Measurements from ENCODE around the gene SRRM5. TPM values are rescaled to one million over a fixed set of nuclear protein-coding genes. Genes with fewer than 3 reads are reported as not detected.

The SRRM5 gene
- total and polyA plus RNA-seq, 4 donors = 0.07 to 0.09 (median 0.09) TPM

- no peaks in the 10 kb centered on the region for H3K36me3 ChIP-seq (ENCODE audit: control insufficient read depth in 4 of 4, insufficient read depth in 3 of 4, low read depth in 1 of 4, low read length in 3 of 4)
- H3K9ac ChIP-seq (ENCODE audit: low read depth in 1 of 2, low read length in 2 of 2) = no peak overlapping the region
- H3K4me3 ChIP-seq (ENCODE audit: low read depth in 1 of 3, low read length in 3 of 3) = no peak overlapping the region
- H3K27me3 ChIP-seq (ENCODE audit: control insufficient read depth in 4 of 4, insufficient read depth in 4 of 4, low read length in 3 of 4) = no peaks in the 10 kb centered on the region
- no peaks in the 10 kb centered on the region for H3K9me3 ChIP-seq (ENCODE audit: control insufficient read depth in 4 of 4, low read length in 3 of 4)
- TF ChIP-seq RXRA (IDR thresholded peaks at IDR 0.05) (no peak), RAD21 (IDR thresholded peaks at IDR 0.05) (peak in 1 of 2 donors; percentile 19), FOXA1 (IDR thresholded peaks at IDR 0.05) (no peak), NR2F2 (IDR thresholded peaks at IDR 0.05) (no peak), EGR1 (IDR thresholded peaks at IDR 0.05; ENCODE audit: low read depth in 2 of 2) (no peak)
- peaks cover 0 to 6% (median 5%) of the 10 kb centered on the region in 4 donors for H3K4me1 ChIP-seq (ENCODE audit: control insufficient read depth in 4 of 4, insufficient read depth in 4 of 4, low read length in 3 of 4)
- DNase-seq (ENCODE audit: low spot score) = peak; percentile 91
- 31% methylated on average over 30 of the region's 30 CpGs for WGBS
- H3K27ac ChIP-seq (ENCODE audit: low read depth in 1 of 2, low read length in 2 of 2) = no peak overlapping the region
Observed at GRCh38 chr19:43624933-43625332, 13.0 kb downstream of the SRRM5 start.

DNA sequence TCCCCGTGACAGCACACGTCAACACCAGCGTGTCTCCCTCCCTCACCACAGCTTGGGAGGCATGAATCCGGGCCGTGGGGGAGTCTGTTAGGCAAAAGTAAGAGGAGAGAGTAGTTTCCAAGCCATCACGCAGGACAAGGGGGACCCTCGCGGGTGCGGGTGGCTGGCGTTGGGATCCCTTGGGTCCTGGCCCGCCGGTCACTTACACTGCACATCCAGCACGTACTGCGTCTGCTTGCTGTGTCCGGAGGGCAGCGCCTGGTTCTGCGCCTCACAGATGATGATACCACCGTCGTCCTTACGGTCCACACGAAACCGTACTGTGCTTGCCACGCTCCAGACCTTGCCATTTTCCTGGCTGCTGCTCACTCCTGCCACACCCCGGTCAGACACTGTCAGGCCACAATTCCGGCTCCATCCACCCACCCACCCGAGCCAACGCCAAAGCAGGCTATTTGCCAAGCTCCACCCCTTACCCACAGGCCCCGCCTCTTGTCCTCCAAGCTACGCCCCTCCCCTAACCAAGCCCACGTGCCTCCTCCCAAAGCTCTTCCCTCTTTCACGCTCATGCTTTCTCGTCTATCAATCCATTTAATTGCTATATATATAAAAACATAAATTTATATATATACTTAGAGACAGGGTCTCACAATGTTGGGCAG, 14.2 kb downstream of the SRRM5 start:
- no peak overlapping the region for H3K9ac ChIP-seq (ENCODE audit: low read depth in 1 of 2, low read length in 2 of 2)
- H3K27me3 ChIP-seq (ENCODE audit: control insufficient read depth in 4 of 4, insufficient read depth in 4 of 4, low read length in 3 of 4) = no peaks in the 10 kb centered on the region
- H3K4me3 ChIP-seq (ENCODE audit: low read depth in 1 of 3, low read length in 3 of 3) = no peak overlapping the region
- DNase-seq (ENCODE audit: low spot score) = peak; percentile 62
- WGBS = 81% methylated on average over 32 of the region's 32 CpGs
- H3K27ac ChIP-seq (ENCODE audit: low read depth in 1 of 2, low read length in 2 of 2) = no peak overlapping the region
- H3K36me3 ChIP-seq (ENCODE audit: control insufficient read depth in 4 of 4, insufficient read depth in 3 of 4, low read depth in 1 of 4, low read length in 3 of 4) = no peaks in the 10 kb centered on the region
- TF ChIP-seq JUND (IDR thresholded peaks at IDR 0.05) = no peak
- no peak for TF ChIP-seq FOXA1 (IDR thresholded peaks at IDR 0.05)
- TF ChIP-seq TAF1 (conservative IDR thresholded peaks at IDR 0.05) = no peak
- no peak for TF ChIP-seq REST (IDR thresholded peaks at IDR 0.05)
- no peak for TF ChIP-seq RAD21 (IDR thresholded peaks at IDR 0.05)
- no peak for TF ChIP-seq GABPA (IDR thresholded peaks at IDR 0.05 in 1 of 2, conservative IDR thresholded peaks at IDR 0.05 in 1 of 2)
- TF ChIP-seq, protein P1, sequence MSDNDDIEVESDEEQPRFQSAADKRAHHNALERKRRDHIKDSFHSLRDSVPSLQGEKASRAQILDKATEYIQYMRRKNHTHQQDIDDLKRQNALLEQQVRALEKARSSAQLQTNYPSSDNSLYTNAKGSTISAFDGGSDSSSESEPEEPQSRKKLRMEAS (IDR thresholded peaks at IDR 0.05) = no peak
- TF ChIP-seq RXRA (IDR thresholded peaks at IDR 0.05) = no peak
- TF ChIP-seq FOXA2 (IDR thresholded peaks at IDR 0.05) = no peak
- no peak for TF ChIP-seq HNF4G (IDR thresholded peaks at IDR 0.05)
- TF ChIP-seq EGR1 (IDR thresholded peaks at IDR 0.05; ENCODE audit: low read depth in 2 of 2) = no peak
- H3K4me1 ChIP-seq (ENCODE audit: control insufficient read depth in 4 of 4, insufficient read depth in 4 of 4, low read length in 3 of 4) = no peaks in the 10 kb centered on the region
- H3K9me3 ChIP-seq (ENCODE audit: control insufficient read depth in 4 of 4, low read length in 3 of 4) = no peaks in the 10 kb centered on the region

DNA sequence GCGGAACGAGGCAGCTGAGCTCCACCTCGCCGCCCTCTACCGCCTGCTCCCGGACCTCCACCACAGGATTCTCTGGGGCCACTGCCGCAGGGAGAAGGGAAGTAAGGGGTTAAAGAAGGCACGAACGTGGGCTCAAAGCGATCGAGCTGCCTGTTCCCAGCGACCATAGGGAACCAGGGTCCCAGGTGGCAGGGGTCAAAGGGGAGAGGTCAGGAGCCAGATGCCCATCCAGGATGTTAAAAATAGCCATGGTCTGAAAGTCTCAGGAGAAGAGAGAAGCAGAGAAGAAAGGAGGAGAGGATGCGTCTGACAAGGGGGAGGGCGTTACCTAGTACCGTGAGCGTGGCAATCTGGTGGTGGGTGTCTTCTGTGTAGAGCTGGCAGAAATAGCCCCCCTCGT, 14.9 kb downstream of the SRRM5 start:
- H3K27ac ChIP-seq (ENCODE audit: low read depth in 1 of 2, low read length in 2 of 2) = no peak overlapping the region
- H3K9ac ChIP-seq (ENCODE audit: low read depth in 1 of 2, low read length in 2 of 2) = no peak overlapping the region
- no peak overlapping the region for H3K4me3 ChIP-seq (ENCODE audit: low read depth in 1 of 3, low read length in 3 of 3)
- no peaks in the 10 kb centered on the region for H3K9me3 ChIP-seq (ENCODE audit: control insufficient read depth in 4 of 4, low read length in 3 of 4)
- WGBS = 59% methylated on average over 17 of the region's 17 CpGs
- H3K4me1 ChIP-seq (ENCODE audit: control insufficient read depth in 4 of 4, insufficient read depth in 4 of 4, low read length in 3 of 4) = no peaks in the 10 kb centered on the region
- H3K36me3 ChIP-seq (ENCODE audit: control insufficient read depth in 4 of 4, insufficient read depth in 3 of 4, low read depth in 1 of 4, low read length in 3 of 4) = no peaks in the 10 kb centered on the region
- H3K27me3 ChIP-seq (ENCODE audit: control insufficient read depth in 4 of 4, insufficient read depth in 4 of 4, low read length in 3 of 4) = no peaks in the 10 kb centered on the region
- DNase-seq (ENCODE audit: low spot score) = no peak
- TF ChIP-seq HNF4A (conservative IDR thresholded peaks at IDR 0.05) (no peak), NR2F2 (IDR thresholded peaks at IDR 0.05) (no peak), EGR1 (IDR thresholded peaks at IDR 0.05; ENCODE audit: low read depth in 2 of 2) (no peak), HNF4G (IDR thresholded peaks at IDR 0.05) (no peak), GABPA (IDR thresholded peaks at IDR 0.05 in 1 of 2, conservative IDR thresholded peaks at IDR 0.05 in 1 of 2) (no peak), SP1 (IDR thresholded peaks at IDR 0.05) (no peak), TAF1 (conservative IDR thresholded peaks at IDR 0.05) (no peak), YY1 (IDR thresholded peaks at IDR 0.05) (no peak), RXRA (IDR thresholded peaks at IDR 0.05) (no peak), RAD21 (IDR thresholded peaks at IDR 0.05) (no peak), FOXA2 (IDR thresholded peaks at IDR 0.05) (no peak), JUND (IDR thresholded peaks at IDR 0.05) (no peak), REST (IDR thresholded peaks at IDR 0.05) (no peak)
- TF ChIP-seq, protein P2, sequence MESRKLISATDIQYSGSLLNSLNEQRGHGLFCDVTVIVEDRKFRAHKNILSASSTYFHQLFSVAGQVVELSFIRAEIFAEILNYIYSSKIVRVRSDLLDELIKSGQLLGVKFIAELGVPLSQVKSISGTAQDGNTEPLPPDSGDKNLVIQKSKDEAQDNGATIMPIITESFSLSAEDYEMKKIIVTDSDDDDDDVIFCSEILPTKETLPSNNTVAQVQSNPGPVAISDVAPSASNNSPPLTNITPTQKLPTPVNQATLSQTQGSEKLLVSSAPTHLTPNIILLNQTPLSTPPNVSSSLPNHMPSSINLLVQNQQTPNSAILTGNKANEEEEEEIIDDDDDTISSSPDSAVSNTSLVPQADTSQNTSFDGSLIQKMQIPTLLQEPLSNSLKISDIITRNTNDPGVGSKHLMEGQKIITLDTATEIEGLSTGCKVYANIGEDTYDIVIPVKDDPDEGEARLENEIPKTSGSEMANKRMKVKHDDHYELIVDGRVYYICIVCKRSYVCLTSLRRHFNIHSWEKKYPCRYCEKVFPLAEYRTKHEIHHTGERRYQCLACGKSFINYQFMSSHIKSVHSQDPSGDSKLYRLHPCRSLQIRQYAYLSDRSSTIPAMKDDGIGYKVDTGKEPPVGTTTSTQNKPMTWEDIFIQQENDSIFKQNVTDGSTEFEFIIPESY (IDR thresholded peaks at IDR 0.05) = no peak
- TF ChIP-seq, protein P1 (IDR thresholded peaks at IDR 0.05) = no peak

Data from liver (tissue), 9 donors.